Kidney (tissue), 14 donors: Measurements from ENCODE around the gene CCDC12. TPM values are rescaled to one million over a fixed set of nuclear protein-coding genes. Genes with fewer than 3 reads are reported as not detected.

ENCODE experiments used
- DNase-seq, 5 donors: peaks; one replicate each; pipeline ENCODE4 v3.0.0-alpha.2; 2013 to 2020
- FAIRE-seq: peaks from 2 replicates; lab custom pipeline; 2012; peaks lifted over from hg19 to GRCh38; lab: Jason Lieb, UNC
- H3K27ac ChIP-seq, 2 donors: one replicate each; pipeline ENCODE4 v1.7.0; 2013; ENCODE audit warnings: low read depth in 2 of 2, low read length in 2 of 2, inconsistent platforms in 1 of 2
- H3K27me3 ChIP-seq: one replicate; pipeline ENCODE4 v1.7.1; 2013; ENCODE audit warnings: low read length, inconsistent platforms; ENCODE audit not compliant: control insufficient read depth, insufficient read depth
- H3K36me3 ChIP-seq, 3 donors: one replicate each; pipeline versions ENCODE4 v1.7.0 to v1.7.1; 2013; ENCODE audit warnings: low read length in 3 of 3, control low read depth in 1 of 3, inconsistent platforms in 1 of 3; ENCODE audit not compliant: insufficient read depth in 3 of 3, control insufficient read depth in 2 of 3
- H3K4me1 ChIP-seq, 3 donors: one replicate each; pipeline versions ENCODE4 v1.7.0 to v1.7.1; 2013; ENCODE audit warnings: low read length in 3 of 3, inconsistent platforms in 1 of 3, low read depth in 1 of 3; ENCODE audit not compliant: control insufficient read depth in 2 of 3, insufficient read depth in 2 of 3
- H3K4me3 ChIP-seq, 3 donors: one replicate each; pipeline versions ENCODE4 v1.7.0 to v1.8.1; 2013; ENCODE audit warnings: low read length in 3 of 3, control low read depth in 1 of 3, inconsistent platforms in 1 of 3
- H3K9ac ChIP-seq, 3 donors: one replicate each; pipeline versions ENCODE4 v1.7.0 to v1.7.1; 2013; ENCODE audit warnings: low read length in 3 of 3, control low read depth in 1 of 3, inconsistent platforms in 1 of 3
- H3K9me3 ChIP-seq, 3 donors: one replicate each; pipeline versions ENCODE4 v1.7.0 to v1.7.1; 2013; ENCODE audit warnings: low read length in 3 of 3, control low read depth in 1 of 3, inconsistent platforms in 1 of 3; ENCODE audit not compliant: control insufficient read depth in 2 of 3, insufficient read depth in 1 of 3
- intact Hi-C: fragments of 100-400 bp; cut with DNase I; formaldehyde crosslinking; loops from one replicate; pipeline ENCODE4 v1.11.1; 2022
- polyA plus RNA-seq: library from polyadenylated mRNA; stranded (reverse); fragments of 350-450 nt; fragmentation: Illumina TruSeq; extraction: RNeasy Lipid Tissue Mini Kit (QIAGEN cat#74804); gene quantifications from one replicate; pipeline ENCODE4 v1.2.3, GENCODE V29; 2014; ENCODE audit warnings: low read depth, low replicate concordance; ENCODE audit not compliant: insufficient read depth
- total RNA-seq: library from RNA; stranded (reverse); fragmentation: NEBNext Ultra II Directional; extraction: Animal tissue kit (Norgen Biotek cat#: 25700); gene quantifications from one replicate; pipeline ENCODE4 v1.2.1, GENCODE V29; 2021
- TF ChIP-seq, protein P1 (sequence below): IDR thresholded peaks from 3 replicates; pipeline ENCODE4 v1.5.1; 2012; ENCODE audit warnings: mild to moderate bottlenecking, moderate library complexity, borderline replicate concordance; ENCODE audit not compliant: insufficient read depth; ENCODE audit errors: extremely low read depth
- donor health status: control.
- donor health status: control.
- donor health status: control.
- donor health status: control.
- donor health status: control.
- donor health status: DM: yes; HTN: yes; CAD: no.
- donor health status: Normal renal cell carcinoma (clear cell type).

The CCDC12 gene
- total and polyA plus RNA-seq, 2 donors from 2014 or later, result 59.7 to 85.6 TPM

DNA sequence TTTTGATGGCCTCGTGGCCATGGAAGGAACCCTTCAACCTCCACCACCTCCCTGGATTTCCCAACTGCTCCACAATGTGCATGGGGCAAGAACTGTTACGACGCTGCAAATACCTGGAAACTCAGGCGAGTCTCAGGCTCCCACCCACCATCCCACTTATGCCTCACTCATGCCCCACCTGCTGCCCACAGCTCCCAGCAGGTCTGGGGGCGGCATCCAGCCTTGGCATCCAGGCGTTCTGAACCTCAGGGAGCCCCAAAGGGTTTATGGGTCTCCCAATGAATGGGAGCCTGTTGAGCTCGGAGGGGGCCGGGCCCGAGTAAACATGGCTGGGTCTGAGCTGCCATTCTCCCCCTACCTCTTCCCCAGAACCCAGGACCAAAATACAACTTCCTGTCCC is 101.0 kb downstream of the CCDC12 start:
- Histone ChIP-seq H3K4me3 (no peak overlapping the region), H3K9ac (peak overlapping the region in 1 of 3 donors; percentile 90), H3K27ac (peak overlapping the region; percentile 93 to 100), H3K27me3 (no peaks in the 10 kb centered on the region), H3K36me3 (no peaks in the 10 kb centered on the region), H3K9me3 (no peaks in the 10 kb centered on the region), H3K4me1 (peaks cover 9 to 76% (median 72%) of the 10 kb centered on the region in 3 donors)
- intact Hi-C loops, result no loop called here
- FAIRE-seq (no peak), DNase-seq (no peak)
- TF ChIP-seq, protein P1, sequence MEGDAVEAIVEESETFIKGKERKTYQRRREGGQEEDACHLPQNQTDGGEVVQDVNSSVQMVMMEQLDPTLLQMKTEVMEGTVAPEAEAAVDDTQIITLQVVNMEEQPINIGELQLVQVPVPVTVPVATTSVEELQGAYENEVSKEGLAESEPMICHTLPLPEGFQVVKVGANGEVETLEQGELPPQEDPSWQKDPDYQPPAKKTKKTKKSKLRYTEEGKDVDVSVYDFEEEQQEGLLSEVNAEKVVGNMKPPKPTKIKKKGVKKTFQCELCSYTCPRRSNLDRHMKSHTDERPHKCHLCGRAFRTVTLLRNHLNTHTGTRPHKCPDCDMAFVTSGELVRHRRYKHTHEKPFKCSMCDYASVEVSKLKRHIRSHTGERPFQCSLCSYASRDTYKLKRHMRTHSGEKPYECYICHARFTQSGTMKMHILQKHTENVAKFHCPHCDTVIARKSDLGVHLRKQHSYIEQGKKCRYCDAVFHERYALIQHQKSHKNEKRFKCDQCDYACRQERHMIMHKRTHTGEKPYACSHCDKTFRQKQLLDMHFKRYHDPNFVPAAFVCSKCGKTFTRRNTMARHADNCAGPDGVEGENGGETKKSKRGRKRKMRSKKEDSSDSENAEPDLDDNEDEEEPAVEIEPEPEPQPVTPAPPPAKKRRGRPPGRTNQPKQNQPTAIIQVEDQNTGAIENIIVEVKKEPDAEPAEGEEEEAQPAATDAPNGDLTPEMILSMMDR, result no peak

DNA sequence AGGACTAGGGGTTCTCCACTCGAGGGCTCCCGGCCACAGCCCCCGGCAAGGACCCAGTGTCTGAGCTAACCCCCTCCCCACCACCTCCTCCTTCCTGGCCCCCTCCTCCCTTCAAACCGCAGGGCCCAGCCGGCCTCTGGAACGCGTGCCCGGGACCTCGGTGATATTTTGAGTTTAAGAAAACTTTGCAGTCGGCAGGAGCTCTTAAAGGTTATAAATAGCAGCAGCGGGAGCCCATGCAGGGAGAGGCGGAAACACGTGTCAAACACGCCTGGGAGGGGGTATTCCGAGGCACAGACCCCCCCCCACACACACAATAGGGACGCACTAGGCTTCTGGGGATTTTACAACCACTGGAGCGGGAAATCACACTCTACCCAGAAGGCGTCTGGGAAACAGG is 102.1 kb downstream of the CCDC12 start:
- intact Hi-C loops, result no loop called here
- H3K36me3 ChIP-seq, result no peaks in the 10 kb centered on the region
- DNase-seq, result peak; percentile 72 to 94 (median 80)
- H3K4me3 ChIP-seq, result no peak overlapping the region
- TF ChIP-seq, protein P1, result no peak
- H3K27me3 ChIP-seq, result no peaks in the 10 kb centered on the region
- peak overlapping the region; percentile 93 to 100 for H3K27ac ChIP-seq
- H3K4me1 ChIP-seq, result peaks cover 9 to 80% (median 75%) of the 10 kb centered on the region in 3 donors
- no peaks in the 10 kb centered on the region for H3K9me3 ChIP-seq
- H3K9ac ChIP-seq, result peak overlapping the region in 1 of 3 donors; percentile 74
- no peak for FAIRE-seq

DNA sequence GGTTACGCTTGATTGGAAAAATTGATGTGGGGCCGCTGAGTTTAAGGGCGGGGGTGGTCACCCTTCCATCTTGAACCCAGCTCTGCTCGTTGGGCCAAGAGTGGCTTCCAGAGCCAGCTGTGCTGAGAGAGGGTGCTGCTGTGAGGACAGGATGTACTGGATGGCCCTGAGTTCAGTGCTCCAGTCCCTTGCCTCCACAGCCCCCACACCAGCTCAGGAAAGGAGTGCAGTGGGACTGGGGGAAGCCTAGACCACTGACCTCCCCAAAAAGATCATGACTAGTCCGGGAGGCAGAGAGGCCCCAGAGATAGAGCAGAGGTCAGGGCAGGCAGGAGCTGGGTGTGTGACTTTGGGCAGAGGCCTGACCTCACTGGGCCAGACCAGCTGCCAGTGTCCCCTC is 103.0 kb downstream of the CCDC12 start:
- no peak overlapping the region for H3K4me3 ChIP-seq
- DNase-seq, result no peak
- H3K27ac ChIP-seq, result peak overlapping the region; percentile 93 to 100
- peak overlapping the region in 1 of 3 donors; percentile 74 for H3K9ac ChIP-seq
- TF ChIP-seq, protein P1, result no peak
- intact Hi-C loops, result no loop called here
- no peaks in the 10 kb centered on the region for H3K27me3 ChIP-seq
- FAIRE-seq, result no peak
- no peaks in the 10 kb centered on the region for H3K36me3 ChIP-seq
- no peaks in the 10 kb centered on the region for H3K9me3 ChIP-seq
- H3K4me1 ChIP-seq, result peaks cover 9 to 85% (median 76%) of the 10 kb centered on the region in 3 donors

Other genes starting within 250 kb of the CCDC12 start
- gene MYL3, start 113.3 kb downstream of the CCDC12 start, total RNA-seq, result 41.3 TPM
- gene MYL3, start 113.3 kb downstream of the CCDC12 start, polyA plus RNA-seq, result 81.9 TPM
- 286 TPM for gene PTH1R, start 99.0 kb downstream of the CCDC12 start, total RNA-seq
- 1,885 TPM for gene PTH1R, start 99.0 kb downstream of the CCDC12 start, polyA plus RNA-seq
- gene NBEAL2, start 2.9 kb upstream of the CCDC12 start, total RNA-seq, result 82.8 TPM
- 25.7 TPM for gene NBEAL2, start 2.9 kb upstream of the CCDC12 start, polyA plus RNA-seq
- 49.9 TPM for gene SETD2, start 187.4 kb upstream of the CCDC12 start, total RNA-seq
- gene SETD2, start 187.4 kb upstream of the CCDC12 start, polyA plus RNA-seq, result 10.5 TPM